Endothelial cell (in vitro differentiated cells): ENCODE results near the gene C19orf33. TPM values are rescaled to one million over a fixed set of nuclear protein-coding genes. Genes with fewer than 3 reads are reported as not detected.

Experiments
- DNase-seq: peaks from one replicate; pipeline ENCODE4 v3.0.0; 2021; ENCODE audit warnings: low spot score
- H3K27ac Mint-ChIP-seq: one replicate; pipeline ENCODE4 v1.8.0; 2021; ENCODE audit warnings: mixed read lengths, inconsistent platforms; ENCODE audit not compliant: unreplicated experiment
- H3K27me3 Mint-ChIP-seq: one replicate; pipeline ENCODE4 v1.8.0; 2021; ENCODE audit warnings: mild to moderate bottlenecking, moderate library complexity, mixed read lengths, inconsistent platforms; ENCODE audit not compliant: unreplicated experiment
- H3K36me3 Mint-ChIP-seq: one replicate; pipeline ENCODE4 v1.8.0; 2021; ENCODE audit warnings: mild to moderate bottlenecking, low read depth, mixed read lengths, inconsistent platforms; ENCODE audit not compliant: unreplicated experiment
- H3K4me1 Mint-ChIP-seq: one replicate; pipeline ENCODE4 v1.8.0; 2021; ENCODE audit warnings: mild to moderate bottlenecking, mixed read lengths, inconsistent platforms; ENCODE audit not compliant: unreplicated experiment
- H3K4me3 Mint-ChIP-seq: one replicate; pipeline ENCODE4 v1.8.0; 2021; ENCODE audit warnings: mild to moderate bottlenecking, mixed read lengths, inconsistent platforms; ENCODE audit not compliant: unreplicated experiment
- H3K9me3 Mint-ChIP-seq: one replicate; pipeline ENCODE4 v1.8.0; 2021; ENCODE audit warnings: mixed read lengths, inconsistent platforms; ENCODE audit not compliant: unreplicated experiment
- CTCF ChIP-seq: fragments of 200-600 bp; sonication (generic); IDR thresholded peaks from one replicate; pipeline ENCODE4 v1.5.0; 2021; ENCODE audit warnings: antibody characterized with exemption; ENCODE audit not compliant: unreplicated experiment
- total RNA-seq: library from RNA; stranded (reverse); fragmentation: NEBNext Ultra II Directional; extraction: Animal tissue kit (Norgen Biotek cat#: 25700); gene quantifications from one replicate; pipeline ENCODE4 v1.2.1, GENCODE V29; 2021; ENCODE audit not compliant: unreplicated experiment

Gene C19orf33
- total RNA-seq, 1 donor from 2014 or later, result 2.7 TPM

GRCh38 chr19:38267761-38268483 lies 36.1 kb upstream of the C19orf33 start:
- TF ChIP-seq CTCF, result no peak
- no peak for DNase-seq
- no peak overlapping the region for H3K27ac Mint-ChIP-seq
- no peak overlapping the region for H3K4me3 Mint-ChIP-seq
- peaks cover 2% of the 10 kb centered on the region for H3K36me3 Mint-ChIP-seq
- H3K4me1 Mint-ChIP-seq, result peaks cover 29% of the 10 kb centered on the region
- peaks cover 11% of the 10 kb centered on the region for H3K27me3 Mint-ChIP-seq
- H3K9me3 Mint-ChIP-seq, result no peaks in the 10 kb centered on the region

- no peak for TF ChIP-seq CTCF
- no peak overlapping the region for H3K4me3 Mint-ChIP-seq
- no peaks in the 10 kb centered on the region for H3K9me3 Mint-ChIP-seq
- peaks cover 29% of the 10 kb centered on the region for H3K4me1 Mint-ChIP-seq
- no peak overlapping the region for H3K27ac Mint-ChIP-seq
- peaks cover 10% of the 10 kb centered on the region for H3K27me3 Mint-ChIP-seq
- no peak for DNase-seq
- no peaks in the 10 kb centered on the region for H3K36me3 Mint-ChIP-seq
These were observed 35.5 kb upstream of the C19orf33 start for GRCh38 chr19:38268539-38268938.

- Mint-ChIP-seq H3K27me3 (peaks cover 3% of the 10 kb centered on the region), H3K36me3 (no peaks in the 10 kb centered on the region), H3K9me3 (no peaks in the 10 kb centered on the region), H3K4me1 (peaks cover 17% of the 10 kb centered on the region), H3K27ac (no peak overlapping the region), H3K4me3 (no peak overlapping the region)
- DNase-seq, result no peak
- TF ChIP-seq CTCF, result no peak
These were observed 33.4 kb upstream of the C19orf33 start for GRCh38 chr19:38270587-38271167.

GRCh38 chr19:38273499-38273898 lies 30.6 kb upstream of the C19orf33 start:
- peaks cover 7% of the 10 kb centered on the region for H3K4me1 Mint-ChIP-seq
- DNase-seq, result no peak
- H3K36me3 Mint-ChIP-seq, result no peaks in the 10 kb centered on the region
- no peak for TF ChIP-seq CTCF
- no peak overlapping the region for H3K27ac Mint-ChIP-seq
- H3K27me3 Mint-ChIP-seq, result no peaks in the 10 kb centered on the region
- H3K9me3 Mint-ChIP-seq, result no peaks in the 10 kb centered on the region
- H3K4me3 Mint-ChIP-seq, result no peak overlapping the region

GRCh38 chr19:38274739-38275138 lies 29.3 kb upstream of the C19orf33 start:
- H3K9me3 Mint-ChIP-seq, result no peaks in the 10 kb centered on the region
- no peaks in the 10 kb centered on the region for H3K36me3 Mint-ChIP-seq
- H3K4me3 Mint-ChIP-seq, result no peak overlapping the region
- peaks cover 6% of the 10 kb centered on the region for H3K4me1 Mint-ChIP-seq
- no peak for TF ChIP-seq CTCF
- H3K27me3 Mint-ChIP-seq, result no peaks in the 10 kb centered on the region
- no peak for DNase-seq
- H3K27ac Mint-ChIP-seq, result no peak overlapping the region
